A549 treated with dexamethasone at 1 μM for 4 hours (cell line): ENCODE data around the gene CCDC117. TPM values are rescaled to one million over a fixed set of nuclear protein-coding genes. Genes with fewer than 3 reads are reported as not detected.

Experiments
- total RNA-seq: library from RNA; stranded (reverse); fragments of 200-300 nt; extraction: Qiagen RNA extraction; gene quantifications from 5 replicates; pipeline ENCODE4 v1.2.3, GENCODE V29; 2022

Gene CCDC117, protein sequence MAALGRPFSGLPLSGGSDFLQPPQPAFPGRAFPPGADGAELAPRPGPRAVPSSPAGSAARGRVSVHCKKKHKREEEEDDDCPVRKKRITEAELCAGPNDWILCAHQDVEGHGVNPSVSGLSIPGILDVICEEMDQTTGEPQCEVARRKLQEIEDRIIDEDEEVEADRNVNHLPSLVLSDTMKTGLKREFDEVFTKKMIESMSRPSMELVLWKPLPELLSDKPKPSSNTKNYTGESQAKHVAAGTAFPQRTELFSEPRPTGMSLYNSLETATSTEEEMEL
- total RNA-seq, result 8.7 to 11.9 TPM (median 10.7 TPM) in 5 replicates

DNA sequence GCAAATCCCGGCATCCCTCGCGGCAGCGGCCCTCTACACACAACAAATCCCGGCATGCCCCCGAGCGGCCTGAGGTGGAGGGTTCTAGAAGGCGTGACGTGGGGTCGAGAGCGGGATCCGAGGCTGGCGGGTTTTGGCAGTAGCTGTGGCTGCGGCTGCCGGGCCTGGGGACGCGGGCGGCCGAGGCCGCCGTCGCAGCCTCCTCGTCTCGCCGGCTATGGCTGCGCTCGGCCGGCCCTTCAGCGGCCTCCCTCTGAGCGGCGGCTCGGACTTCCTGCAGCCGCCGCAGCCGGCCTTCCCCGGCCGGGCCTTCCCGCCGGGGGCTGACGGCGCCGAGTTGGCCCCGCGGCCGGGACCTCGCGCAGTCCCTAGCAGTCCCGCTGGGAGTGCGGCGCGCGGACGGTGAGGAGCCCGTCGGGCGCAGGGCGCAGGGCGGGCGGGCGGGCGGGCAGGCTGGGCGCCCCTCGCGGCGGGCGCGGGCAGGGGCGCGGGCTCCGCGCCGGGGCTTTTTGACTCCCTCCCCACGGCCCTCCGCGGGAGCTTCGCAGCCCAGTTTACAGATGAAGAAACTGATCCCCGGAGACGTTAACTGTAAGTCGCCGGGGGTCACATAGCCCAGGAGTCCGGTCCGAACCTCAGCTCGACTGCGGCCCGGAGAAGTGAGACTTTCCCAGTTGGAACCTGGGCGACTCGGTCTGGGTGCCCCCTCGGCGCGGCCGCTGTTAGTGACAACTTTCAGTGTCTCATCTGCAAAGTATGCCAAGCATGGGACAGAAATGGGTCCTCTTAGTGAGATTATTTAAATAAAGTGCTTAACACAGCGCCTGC, at the start of gene CCDC117:
TSS of gene CCDC117 (plus strand) at position 63 of the 828 bp plus-strand sequence. CDS start at position 218, 155 bp downstream.

DNA sequence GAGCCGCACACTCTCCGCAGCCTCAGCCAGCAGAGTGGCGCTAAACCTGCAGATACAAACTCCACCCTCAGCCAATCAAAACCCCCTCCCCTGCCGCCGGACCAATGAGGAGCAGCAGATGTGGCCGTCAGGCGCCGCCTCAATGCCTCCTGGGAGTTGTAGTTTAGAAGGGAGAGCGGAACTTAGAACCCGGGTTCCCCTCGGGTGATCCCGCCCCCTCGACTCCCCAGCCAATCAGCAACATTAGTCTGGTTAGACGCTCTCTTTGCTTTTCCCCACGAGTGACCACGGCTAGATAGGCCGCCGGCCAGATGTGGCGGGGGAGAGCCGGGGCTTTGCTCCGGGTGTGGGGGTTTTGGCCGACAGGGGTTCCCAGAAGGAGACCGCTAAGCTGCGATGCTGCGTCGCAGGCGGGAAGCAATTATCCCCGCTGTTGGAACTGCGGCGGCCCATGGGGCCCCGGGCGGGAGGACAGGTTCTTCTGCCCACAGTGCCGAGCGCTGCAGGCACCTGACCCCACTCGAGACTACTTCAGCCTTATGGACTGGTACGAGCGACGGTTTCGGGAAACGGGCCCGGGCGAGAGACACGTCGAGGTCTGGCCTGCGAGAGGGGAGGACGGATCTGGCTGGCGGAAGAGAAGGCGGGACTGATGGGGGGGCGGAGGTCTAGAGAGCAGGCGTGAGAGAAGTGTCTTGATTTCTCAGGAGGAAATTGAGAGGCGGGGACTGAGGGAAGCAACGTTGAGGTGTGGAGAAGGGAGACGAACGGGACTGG, 30.5 kb upstream of the CCDC117 start, which contains the start of the genes CHEK2 and HSCB:
TSS of gene CHEK2 (minus strand) at position 36 of the 777 bp plus-strand sequence. CDS start 7,099 bp downstream, outside the sequence.
TSS of gene HSCB (plus strand) at position 255 of the 777 bp plus-strand sequence. CDS start at position 312, 57 bp downstream.

GRCh38 chr22:28800308-28801041, 28.0 kb downstream of the CCDC117 start, which contains the start of gene XBP1:
TSS of gene XBP1 (minus strand) at chr22:28800569.

Other genes starting within 250 kb of the CCDC117 start
- gene TTC28, start 92.9 kb upstream of the CCDC117 start, total RNA-seq, result 1.6 to 3.3 TPM (median 3.0 TPM) in 5 replicates
- gene CHEK2, start 30.9 kb upstream of the CCDC117 start, total RNA-seq, result 8.1 to 11.5 TPM (median 9.2 TPM) in 5 replicates
- gene HSCB, start 30.7 kb upstream of the CCDC117 start, total RNA-seq, result 8.7 to 11.1 TPM (median 10.5 TPM) in 5 replicates
- gene XBP1, start 27.9 kb downstream of the CCDC117 start, total RNA-seq, result 46.1 to 57.6 TPM (median 54.7 TPM) in 5 replicates
- gene ZNRF3, start 110.9 kb downstream of the CCDC117 start, total RNA-seq, result 5.6 to 10.5 TPM (median 9.8 TPM) in 5 replicates